Measurements from ENCODE around the gene CCDC117.
"Not testable (repeated sequence)": the region's sequence is repeated elsewhere in the genome, so short reads cannot be mapped to it uniquely, and the experiment has no call there.

Gene CCDC117

GRCh38 chr22:28801845-28802594 lies 29.5 kb downstream of the CCDC117 start:
- DNase-seq: no peak

GRCh38 chr22:28802595-28803123 lies 30.2 kb downstream of the CCDC117 start:
- DNase-seq: no peak

DNA sequence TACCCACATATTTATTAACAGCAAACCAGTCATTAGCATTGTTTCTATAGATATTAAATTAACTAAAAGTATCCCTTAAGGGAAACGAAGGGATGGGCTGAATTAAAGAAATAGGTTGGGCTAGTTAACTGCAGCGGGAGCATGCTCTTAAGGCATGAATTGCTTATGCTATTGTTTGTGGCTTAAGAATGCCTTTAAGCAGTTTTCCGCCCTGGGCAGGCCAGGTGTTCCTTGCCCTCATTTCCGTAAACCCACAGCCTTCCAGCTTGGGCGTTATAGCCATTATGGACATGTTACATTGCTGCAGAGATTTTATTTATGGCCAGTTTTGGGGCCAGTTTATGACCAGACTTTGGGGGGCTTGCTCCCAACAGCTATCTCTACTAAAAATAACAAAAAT lies 32.9 kb downstream of the CCDC117 start:
- DNase-seq: not testable (repeated sequence)

- no peak for DNase-seq
Measured at GRCh38 chr22:28808716-28809355, 36.3 kb downstream of the CCDC117 start.

- DNase-seq: no peak
Measured at GRCh38 chr22:28810821-28811491, 38.5 kb downstream of the CCDC117 start.

DNA sequence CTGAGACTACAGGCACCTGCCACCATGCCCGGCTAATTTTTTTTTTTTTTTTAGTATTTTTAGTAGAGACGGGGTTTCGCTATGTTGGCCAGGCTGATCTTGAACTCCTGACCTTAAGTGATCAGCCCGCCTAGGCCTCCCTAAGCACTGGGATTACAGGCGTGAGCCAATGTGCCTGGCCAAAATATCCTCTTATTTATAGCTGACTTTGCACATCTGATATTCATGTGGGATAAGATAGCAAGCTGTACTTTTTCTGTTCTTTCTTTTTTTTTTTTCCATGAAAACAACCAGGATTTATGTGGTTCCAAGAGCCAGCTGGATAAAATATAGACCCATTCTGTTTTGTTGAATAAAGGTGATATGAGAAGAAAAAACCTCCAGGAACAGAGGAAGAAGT lies 40.0 kb downstream of the CCDC117 start:
- DNase-seq: no peak

GRCh38 chr22:28813772-28814518 lies 41.5 kb downstream of the CCDC117 start:
- no peak for DNase-seq

DNA sequence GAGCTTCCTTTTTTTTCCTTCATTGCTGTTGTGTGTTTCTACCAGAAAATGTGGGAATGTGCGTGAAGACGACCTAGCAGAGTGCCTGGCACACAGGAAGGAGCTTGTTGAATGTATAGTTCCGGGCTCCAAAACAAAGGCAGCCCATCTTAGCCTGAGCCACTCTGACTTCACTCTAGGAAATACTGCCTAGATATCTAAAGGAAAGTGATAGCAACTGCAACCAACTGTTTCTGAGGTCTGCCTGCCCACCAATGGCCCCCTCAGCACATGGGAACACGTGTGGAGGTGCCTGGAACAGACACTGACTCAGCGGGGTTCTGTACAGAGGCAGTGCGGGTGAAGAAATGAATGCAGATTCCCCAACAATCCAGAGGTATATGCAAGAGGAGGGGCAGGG lies 42.6 kb downstream of the CCDC117 start:
- no peak for DNase-seq

GRCh38 chr22:28815729-28816128 lies 43.2 kb downstream of the CCDC117 start:
- no peak for DNase-seq

- DNase-seq: no peak
Measured at GRCh38 chr22:28817064-28817463, 44.6 kb downstream of the CCDC117 start.

GRCh38 chr22:28817919-28818859 lies 45.7 kb downstream of the CCDC117 start:
- DNase-seq: peak in 1 of 2 experiments; percentile 29

DNA sequence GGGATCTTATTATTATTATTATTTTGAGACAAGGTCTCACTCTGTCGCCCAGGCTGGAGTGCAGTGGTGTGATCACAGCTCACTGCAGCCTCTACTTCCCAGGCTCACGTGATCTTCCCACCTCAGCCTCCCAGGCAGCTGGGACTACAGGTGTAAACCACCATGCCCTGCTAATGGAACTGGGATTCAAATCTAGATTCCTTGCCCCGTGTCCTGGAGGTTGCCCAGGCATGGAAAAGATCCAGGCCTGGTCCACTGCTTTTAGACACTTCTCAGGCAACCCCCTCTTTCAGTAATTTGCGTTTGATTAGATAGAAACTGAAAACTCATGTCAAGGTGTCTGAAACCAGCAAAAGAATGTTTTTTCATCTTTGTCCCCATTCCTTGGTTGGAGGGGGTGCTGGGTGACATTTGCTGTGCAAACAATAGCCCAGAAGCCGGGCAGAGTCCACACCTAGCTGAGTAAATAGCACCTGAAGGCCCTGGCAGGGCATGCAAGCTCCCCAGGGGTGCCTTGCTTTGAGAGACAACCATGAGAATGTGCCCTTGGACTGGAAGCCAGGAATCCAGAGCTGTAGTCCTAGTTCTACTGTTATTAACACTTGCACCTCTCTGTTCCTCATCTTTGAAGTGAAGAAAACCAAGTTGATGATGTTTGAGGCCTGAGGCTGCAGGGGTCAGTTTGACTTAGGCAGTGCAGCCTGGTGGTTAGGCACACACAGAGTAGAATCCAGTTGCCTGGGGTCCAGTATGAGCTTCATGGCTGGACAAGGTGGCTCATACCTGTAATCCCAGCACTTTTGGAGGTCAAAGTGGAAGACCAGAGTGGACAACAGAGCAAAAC lies 47.0 kb downstream of the CCDC117 start:
- DNase-seq: no peak

GRCh38 chr22:28820885-28821284 lies 48.4 kb downstream of the CCDC117 start:
- no peak for DNase-seq

- DNase-seq: no peak
Measured at GRCh38 chr22:28821452-28821851, 49.0 kb downstream of the CCDC117 start.

GRCh38 chr22:28822930-28823551 lies 50.5 kb downstream of the CCDC117 start:
- peak; percentile 20 to 77 for DNase-seq

DNA sequence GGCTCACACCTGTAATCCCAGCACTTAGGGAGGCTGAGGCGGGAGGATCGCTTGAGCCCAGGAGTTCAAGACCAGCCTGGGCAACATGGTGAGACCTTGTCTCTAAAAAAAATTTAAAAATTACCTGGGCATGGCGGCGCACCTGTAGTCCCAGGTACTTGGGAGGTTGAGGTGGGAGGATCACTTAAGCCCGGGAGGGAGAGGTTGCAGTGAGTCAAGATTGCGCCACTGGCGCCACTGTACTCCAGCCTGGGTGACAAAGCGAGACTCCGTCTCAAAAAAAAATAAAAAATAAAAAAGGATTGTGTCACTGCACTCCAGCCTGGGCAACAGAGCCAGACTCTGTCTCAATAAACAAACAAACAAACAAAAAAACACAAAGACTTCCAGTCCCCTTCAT lies 52.0 kb downstream of the CCDC117 start:
- not testable (repeated sequence) for DNase-seq

DNA sequence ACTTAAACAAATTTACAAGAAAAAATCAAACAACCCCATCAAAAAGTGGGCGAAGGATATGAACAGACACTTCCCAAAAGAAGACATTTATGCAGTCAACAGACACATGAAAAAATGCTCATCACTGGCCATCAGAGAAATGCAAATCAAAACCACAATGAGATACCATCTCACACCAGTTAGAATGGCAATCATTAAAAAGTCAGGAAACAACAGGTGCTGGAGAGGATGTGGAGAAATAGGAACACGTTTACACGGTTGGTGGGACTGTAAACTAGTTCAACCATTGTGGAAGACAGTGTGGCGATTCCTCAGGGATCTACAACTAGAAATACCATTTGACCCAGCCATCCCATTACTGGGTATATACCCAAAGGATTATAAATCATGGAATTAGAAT lies 53.9 kb downstream of the CCDC117 start:
- not testable (repeated sequence) for DNase-seq

- no peak for DNase-seq
Measured at GRCh38 chr22:28826921-28827320, 54.4 kb downstream of the CCDC117 start.

GRCh38 chr22:28829358-28830181 lies 57.1 kb downstream of the CCDC117 start:
- peak; percentile 32 to 70 for DNase-seq
